ENCODE measurements around the gene TADA2B.
A peak's percentile ranks its signal among the peaks of the same experiment; 100 is the strongest.
"Not testable (repeated sequence)": the region's sequence is repeated elsewhere in the genome, so short reads cannot be mapped to it uniquely, and the experiment has no call there.

Gene TADA2B

DNA sequence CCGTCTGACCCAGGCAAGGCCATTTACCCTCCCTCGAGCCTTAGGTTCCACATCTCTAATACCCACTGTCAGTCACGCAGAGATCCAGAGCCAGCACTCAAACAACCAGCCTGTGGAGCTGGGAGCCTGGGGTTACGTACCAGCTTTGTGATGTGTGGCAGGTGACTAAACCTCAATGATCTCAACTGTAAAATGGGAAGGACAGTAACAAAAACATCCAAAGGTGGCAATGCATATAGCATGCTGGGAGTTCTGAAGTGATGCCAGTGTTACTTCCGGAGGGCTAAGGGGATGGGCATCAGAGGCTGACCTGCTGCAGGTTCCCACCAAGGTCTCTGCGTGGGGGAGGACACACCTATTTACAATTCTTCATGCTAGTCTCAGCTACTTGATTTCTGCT is 18.6 kb downstream of the TADA2B start:
- DNase-seq: no peak

DNA sequence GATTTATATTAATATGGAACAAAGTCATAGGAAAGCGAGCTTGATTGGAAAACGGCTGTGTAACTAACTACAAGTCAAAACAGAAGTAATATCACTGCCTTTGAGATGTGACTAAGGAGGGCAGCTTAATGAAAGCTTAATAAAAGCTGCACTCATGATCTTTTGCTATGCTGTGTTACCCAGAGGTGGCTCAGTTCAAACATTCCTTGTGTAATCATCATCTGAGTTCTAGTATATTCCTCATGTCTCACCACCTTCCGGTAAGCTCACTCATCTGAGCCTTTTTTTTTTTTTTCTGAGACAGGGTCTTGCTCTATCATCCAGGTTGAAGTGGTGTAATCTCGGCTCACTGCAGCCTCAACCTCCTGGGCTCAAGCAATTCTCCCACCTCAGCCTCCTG is 19.6 kb downstream of the TADA2B start:
- no peak for DNase-seq

GRCh38 chr4:7063362-7063761 is 20.2 kb downstream of the TADA2B start:
- DNase-seq: no peak

- no peak for DNase-seq
Observed at GRCh38 chr4:7066006-7066405, 22.8 kb downstream of the TADA2B start.

DNA sequence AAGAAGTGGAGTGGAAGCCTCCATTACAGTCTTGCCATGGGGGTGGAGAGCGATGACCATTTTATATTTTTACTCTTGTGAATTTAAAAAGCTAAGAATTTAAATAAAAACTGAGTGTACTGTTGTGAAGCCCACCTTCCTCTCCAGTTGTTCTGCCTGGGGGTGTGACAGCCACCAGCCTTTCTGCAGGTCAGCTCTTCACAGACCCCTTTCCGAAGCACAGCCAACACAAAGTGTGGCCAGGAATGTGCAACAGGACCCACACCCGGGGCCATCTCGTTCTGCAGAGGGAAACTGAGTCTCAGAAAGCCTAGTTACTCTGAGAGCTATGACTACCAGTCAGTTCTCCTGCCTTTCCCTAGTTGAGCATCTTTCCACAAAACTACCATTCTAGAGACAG is 23.3 kb downstream of the TADA2B start:
- DNase-seq: no peak

- no peak for DNase-seq
Observed at GRCh38 chr4:7067126-7067451, 23.9 kb downstream of the TADA2B start.

DNA sequence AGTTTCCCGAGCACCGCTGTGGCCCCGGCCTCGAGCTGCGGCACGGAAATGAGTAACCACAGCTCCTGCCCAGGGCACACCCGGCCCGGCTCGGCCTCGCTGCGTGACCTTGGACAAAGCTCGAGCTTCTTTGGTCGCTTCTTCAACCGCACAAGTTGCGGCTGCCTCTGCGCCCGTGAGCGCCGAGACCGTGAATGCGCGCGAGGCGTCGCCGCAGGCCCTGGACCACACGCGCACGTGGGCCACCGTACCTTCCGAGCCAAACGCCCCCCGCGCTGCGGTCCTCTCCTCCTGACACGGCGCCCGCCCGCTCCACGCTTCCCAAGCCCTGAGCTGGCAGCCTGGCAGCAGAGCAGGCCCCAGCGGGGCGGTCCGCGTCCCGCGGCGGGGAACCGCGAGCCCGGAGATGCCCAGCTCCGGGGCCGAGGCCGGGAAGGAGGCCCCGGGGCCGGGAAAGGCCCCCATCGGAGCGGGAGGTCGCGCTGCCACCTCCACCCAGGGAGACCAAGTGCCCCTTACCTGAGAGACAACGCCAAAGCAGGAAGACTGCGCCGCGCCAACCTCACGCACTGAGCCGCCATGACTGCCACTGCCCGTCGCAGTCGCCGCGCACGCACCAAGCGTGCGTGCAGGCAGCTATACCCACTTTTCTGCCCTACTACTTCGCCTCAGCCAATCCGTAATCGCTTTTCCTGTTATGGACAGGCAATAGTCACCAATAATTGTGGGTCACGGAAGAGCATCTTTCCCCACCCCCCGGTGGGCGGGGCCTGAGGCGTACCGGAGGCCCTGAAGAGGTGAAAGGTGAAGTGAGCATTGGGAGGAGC is 24.5 kb downstream of the TADA2B start, which contains the start of gene GRPEL1:
Gene GRPEL1, minus strand, starts transcription at position 613 of the 827 bp plus-strand sequence. Its CDS starts 32 bp downstream, at position 581.
- DNase-seq: peak; percentile 100

DNA sequence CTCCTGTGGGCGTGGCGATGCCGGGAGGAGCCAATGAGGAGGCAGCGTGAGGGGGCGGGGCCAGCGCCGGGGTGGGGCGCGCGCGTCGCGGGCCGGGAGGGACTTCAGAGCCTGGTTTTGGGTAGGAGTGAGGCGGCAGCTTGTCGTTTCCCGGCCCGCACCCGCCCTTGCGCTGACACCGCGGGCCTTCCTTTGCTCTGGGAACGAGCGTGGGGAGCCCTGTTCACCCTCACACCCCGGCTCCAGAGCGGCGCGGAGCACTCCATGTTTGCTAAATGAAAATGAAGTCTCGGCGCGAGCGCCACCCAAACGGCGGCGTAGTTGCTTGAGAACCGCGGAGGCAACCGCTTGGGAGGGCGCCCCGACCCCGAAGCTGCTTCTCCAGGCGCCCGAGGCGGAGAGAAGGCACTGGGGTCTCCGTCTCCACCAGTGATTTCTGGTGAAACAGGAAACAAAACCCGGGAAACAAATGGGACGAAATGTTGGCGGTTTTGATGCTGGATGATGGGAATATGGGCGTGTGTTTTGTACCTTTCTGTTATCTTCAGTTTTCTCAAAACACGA is 25.2 kb downstream of the TADA2B start:
- DNase-seq: no peak

DNA sequence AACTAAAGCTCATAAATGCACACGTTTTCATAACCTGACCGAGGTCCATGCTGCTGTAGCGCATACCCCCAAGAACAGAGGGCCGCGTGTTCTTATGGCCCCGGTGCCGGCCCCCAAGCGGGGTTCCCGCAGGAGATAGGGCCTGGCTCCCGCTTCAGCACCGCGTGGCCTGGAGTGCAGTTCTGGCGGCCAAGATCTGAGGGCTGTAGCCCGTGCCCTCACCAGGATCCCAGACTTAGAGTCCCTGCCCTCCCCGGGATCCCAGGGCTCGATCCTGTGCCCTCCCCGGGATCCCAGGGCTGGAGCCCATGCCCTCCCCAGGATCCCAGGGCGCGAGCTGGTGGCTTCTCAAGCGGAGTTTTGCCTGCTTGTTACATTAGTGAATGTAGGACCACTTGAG is 25.7 kb downstream of the TADA2B start:
- DNase-seq: no peak

DNA sequence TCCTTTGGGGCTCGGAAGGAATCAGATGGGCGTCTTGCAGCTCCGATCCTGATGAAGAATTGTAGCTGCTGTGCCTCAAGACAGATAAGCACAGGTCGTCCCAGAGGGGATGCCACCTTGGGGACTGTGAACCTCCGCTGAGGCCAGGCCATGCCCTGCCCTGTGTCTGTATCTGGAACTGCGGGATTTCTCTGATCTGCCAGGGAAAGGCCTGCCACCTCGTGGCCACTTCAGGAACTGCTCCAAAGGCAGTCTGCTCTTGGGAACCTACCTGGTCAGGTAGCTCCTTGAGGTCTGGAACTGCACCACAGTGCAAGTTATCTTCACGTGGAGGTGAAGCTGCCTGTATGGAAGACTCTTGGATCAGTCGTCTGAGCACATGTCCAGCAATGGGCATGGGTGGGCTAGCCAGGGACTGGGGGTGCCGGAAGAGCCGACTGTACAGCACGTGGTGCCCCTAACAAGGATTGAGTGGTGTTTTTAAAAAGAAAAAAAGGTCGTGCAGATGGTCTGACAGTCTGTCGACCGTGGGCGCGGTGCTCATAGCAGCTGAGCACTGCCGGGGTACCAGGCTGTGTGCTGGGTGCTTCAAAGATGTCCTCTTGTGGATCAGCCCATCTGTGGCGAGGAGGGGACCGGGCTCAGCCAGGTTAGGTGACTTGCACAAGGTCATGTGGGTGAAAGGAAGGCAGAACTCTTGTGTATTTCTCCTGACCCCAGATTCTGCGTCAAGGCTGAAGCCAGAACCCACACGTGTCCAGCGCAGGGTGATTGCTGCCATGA is 27.7 kb downstream of the TADA2B start:
- peak; percentile 88 for DNase-seq

DNA sequence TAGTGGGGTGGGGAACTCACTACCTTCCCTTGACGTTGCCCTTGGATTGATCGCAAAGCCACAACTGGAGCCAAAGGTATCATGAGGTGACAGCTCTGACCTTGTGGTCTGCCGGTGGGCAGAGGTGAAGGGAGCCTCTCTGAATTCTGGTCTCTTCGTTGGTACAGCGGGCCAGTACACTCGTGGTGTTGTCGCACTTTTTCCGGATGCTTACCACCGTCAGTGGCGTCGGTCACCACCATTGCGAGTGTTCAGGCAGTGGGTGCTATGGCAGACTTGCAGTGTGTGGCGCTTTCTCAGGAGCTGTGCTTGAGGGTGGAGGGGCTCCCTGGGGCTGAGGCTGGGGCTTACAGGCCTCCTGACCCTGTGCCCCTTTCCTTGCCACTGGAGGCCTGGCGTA is 29.9 kb downstream of the TADA2B start:
- no peak for DNase-seq

GRCh38 chr4:7073526-7074390 is 30.6 kb downstream of the TADA2B start:
- no peak for DNase-seq

DNA sequence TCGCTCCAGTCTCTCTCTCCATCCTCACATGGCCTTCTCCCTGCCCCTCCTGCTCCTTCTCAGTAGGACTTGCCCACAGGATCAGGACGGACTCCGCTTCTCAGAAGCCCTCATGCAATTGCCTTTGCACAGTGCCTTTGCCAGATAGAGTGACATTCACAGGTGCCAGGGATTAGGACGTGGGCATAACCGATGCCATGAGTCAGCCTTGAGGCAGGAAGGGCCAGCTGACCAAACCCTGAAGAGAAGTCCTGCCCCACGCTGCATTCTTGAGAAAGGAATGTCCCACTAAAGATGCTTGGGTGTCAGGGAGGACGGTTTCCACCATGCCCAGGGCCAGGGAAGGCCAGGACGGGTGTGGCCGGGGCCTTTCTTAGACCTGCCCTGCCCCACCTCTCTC is 31.3 kb downstream of the TADA2B start:
- no peak for DNase-seq

DNA sequence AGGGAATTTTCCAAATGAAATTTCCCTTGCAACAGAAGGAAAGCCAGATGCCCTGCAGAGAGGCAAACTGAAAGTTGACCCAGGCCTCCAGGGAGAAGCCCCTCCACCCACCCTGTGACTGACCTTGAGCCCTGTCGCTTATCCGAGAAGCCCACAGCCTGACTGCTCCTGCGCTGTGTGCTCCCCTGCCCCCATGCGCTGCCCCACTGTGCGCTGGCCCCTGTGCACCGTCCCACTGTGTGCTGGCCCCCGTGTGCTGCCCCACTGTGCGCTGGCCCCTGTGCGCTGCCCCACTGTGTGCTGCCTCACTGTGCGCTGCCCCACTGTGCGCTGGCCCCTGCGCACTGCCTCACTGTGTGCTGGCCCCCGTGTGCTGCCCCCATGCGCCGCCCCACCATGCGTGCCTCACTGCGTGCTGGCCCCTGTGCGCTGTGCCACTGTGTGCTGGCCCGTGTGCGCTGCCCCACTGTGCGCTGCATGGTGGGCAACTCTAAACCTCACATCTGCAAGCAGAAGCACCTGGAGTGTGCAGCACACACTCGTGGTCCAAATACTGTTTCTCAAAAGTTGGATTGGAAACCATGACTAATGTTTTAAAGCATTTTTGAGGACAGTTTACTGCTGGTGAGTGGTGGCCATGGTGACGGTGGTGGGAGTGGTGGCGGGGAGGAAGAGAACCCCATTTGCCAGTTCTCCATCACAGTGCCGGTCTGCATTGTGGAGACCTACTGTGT is 33.0 kb downstream of the TADA2B start:
- no peak for DNase-seq

DNA sequence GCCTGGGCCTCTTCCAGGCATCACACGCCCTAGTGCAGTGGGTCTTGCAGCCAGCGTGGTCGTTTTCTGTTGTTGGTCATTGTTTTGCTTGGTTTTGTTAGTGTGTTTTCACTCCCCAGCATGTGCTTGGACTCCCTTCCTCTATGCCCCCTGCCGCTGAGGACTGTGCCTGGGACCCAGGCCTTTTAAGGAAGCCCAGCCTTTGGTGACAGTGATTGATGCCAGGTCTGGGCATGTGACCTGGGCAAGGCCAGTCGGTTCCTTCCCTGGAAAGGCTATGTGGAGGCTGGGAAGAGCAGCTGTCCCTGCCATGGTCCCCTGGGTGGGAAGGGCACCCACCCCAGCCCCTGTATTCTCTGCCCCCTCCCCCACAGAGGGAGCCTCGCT is 33.5 kb downstream of the TADA2B start:
- DNase-seq: no peak

GRCh38 chr4:7077371-7077770 is 34.2 kb downstream of the TADA2B start:
- no peak for DNase-seq

DNA sequence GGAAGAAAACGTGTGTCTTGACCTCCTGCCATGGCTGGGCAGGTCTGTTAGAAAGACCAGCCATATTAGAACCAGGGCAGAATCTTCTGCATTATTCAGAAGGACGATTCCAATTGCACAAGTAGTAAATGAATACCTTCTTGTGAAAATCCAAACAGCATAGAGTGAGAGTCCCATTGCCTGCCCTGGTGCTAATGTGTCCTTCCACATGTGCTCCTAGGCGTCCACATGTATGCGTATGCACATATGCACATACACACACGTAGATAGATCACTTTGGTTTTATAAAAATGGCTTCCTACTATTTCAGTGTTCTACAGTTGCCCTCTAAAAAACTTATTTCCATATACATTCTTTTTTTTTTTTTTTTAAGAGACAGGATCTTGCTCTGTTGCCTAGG is 34.9 kb downstream of the TADA2B start:
- DNase-seq: no peak

DNA sequence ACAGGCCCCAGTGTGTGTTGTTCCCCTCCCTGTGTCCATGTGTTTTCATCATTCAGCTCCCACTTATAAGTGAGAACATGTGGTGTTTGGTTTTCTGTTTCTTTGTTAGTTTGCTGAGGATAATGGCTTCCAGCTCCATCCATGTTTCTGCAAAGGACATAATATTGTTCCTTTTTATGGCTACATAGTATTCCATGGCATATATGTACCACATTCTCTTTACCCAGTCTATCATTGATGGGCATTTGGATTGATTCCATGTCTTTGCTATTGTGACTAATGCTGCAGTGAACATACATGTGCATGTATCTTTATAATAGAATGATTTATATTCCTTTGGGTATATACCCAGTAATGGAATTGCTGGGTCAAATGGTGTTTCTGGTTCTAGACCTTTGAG is 36.3 kb downstream of the TADA2B start:
- not testable (repeated sequence) for DNase-seq

- not testable (repeated sequence) for DNase-seq
Observed at GRCh38 chr4:7079909-7080308, 36.7 kb downstream of the TADA2B start.

DNA sequence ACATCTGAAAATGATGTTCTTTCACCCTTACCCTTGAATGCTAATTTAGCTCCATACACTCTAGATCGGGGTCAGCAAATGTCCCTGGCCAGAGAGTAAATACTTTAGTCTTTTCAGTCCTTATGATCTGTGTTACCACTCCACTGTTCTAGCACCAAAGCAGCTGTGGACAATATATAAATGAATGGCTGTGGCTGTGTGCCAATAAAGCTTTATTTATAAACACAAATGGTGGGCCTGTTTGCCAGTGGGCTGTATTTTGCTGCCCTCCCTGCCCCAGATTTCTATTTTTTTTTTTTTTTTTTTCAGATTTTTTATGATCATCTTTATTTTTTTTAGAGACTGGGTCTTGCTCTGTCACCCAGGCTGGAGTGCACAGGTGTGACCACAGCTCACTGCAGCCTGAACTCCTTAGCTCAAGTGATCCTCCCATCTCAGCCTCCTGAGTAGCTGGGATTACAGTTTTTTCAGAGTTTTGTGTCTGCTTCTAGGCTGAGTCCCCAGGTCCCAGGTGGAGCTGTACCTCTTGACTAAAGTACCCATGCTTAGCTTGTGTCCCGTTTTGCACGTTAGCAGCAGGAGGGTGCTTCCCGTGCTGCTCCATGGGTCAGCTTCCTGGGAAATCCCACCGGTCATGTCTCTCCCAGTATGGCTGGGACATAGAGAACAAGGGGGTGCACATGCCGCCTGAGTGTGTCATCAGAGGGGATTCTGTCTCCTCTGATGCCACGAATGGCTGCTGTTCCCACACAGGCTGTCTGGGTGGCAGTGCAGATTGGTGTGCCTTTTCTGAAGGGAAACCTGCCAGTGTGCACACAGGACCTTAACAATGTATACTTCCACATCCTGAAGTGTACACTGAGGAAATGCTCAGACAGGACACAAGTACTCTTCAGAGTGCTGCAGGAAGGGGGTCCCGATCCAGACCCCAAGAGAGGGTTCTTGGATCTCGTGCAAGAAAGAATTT is 40.7 kb downstream of the TADA2B start:
- no peak for DNase-seq

DNA sequence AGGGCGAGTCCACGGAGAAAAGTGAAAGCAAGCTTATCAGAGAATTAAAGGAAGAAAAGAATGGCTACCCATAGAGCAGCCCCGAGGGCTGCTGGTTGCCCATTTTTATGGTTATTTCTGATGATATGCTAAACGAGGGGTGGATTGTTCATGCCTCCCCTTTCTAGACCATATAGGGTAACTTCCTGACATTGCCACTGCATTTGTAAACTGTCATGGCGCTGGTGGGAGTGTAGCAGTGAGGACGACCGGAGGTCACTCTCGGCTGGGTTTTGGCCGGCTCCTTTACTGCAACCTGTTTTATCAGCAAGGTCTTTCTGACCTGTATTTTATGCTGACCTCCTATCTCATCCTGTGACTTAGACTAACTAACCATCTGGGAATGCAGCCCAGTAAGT is 41.4 kb downstream of the TADA2B start:
- not testable (repeated sequence) for DNase-seq
